ENCODE data around the gene IGSF9.
"Not testable (repeated sequence)": the region's sequence is repeated elsewhere in the genome, so short reads cannot be mapped to it uniquely, and the experiment has no call there.

Gene IGSF9

DNA sequence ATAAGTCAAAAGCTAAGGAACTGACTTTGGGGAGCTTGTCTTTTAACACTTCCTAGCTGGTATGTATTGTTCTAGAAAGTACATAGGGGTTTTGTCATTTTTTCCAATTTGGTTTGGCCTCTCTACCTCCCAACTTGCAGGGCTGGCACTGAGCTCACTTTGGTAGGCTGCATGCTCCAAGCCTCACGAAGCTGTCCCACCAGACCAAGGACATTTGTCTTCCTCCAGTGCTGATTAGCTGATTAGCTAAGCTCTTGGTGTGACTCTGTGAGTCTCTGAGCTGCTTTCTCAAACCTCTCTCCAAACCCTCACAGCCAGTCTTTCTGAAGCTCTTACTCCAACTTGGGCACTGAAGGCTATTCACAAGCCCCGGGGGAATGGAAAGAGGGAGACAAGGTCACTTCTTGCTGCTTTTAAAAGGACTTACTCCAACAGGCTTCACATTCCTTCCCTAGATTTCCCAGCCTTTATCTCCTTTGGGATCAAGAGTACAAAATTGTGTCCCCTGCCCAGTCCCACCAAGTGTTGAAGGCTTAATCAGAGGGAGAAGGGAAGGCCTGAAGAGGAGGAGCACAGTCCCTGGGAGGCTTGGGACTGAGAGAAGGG lies 44.6 kb downstream of the IGSF9 start:
- DNase-seq (ENCODE audit: extremely low read depth in 1 of 2, low read depth in 1 of 2): no peak

- no peak for DNase-seq (ENCODE audit: extremely low read depth in 1 of 2, low read depth in 1 of 2)
Measured at GRCh38 chr1:159900086-159900680, 45.2 kb downstream of the IGSF9 start, which contains the start of gene CFAP45. CFAP45 (minus strand) TSS chr1:159900165; CDS start chr1:159900098, 67 bp downstream.

- DNase-seq (ENCODE audit: extremely low read depth in 1 of 2, low read depth in 1 of 2): not testable (repeated sequence)
Measured at GRCh38 chr1:159899634-159900033, 45.8 kb downstream of the IGSF9 start.

- no peak for DNase-seq (ENCODE audit: extremely low read depth in 1 of 2, low read depth in 1 of 2)
Measured at GRCh38 chr1:159898527-159898926, 46.9 kb downstream of the IGSF9 start.

DNA sequence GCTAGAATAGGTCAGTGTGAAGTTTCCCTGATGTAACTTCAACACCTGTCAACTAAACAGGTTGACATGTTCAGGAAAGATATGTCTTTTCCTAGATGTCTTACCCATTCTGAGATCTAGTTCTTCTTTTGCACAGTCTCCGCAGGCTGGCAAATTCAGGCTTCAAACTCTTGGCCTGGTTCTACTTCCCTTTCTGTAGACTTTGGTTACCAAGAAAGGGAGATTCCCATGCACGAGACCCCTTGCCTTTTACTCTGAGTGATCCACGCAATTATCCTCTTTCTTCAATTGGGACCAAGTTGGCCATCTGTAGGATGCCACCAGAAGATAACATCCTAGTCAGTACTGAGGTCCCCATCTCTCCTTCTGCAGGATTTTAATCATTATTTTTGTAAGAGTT lies 47.5 kb downstream of the IGSF9 start:
- DNase-seq (ENCODE audit: extremely low read depth in 1 of 2, low read depth in 1 of 2): no peak

DNA sequence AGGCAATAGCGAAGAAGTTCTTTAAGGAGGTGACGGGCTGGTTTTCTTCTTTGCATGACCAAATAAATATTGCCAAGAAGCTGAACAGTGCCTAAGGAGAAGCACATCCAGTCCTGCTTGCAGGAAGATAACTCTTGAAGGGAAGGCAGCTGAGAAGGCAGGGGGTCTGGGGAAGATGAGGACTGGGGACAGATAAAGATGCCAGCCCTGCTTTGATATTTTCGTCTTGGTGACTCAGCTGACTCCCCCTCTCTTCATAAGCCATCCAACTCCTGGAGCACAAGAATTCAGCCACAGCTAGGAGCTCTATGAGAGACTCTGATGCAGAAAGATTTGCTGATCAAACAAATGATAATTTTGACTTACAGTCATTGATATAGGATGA lies 48.9 kb downstream of the IGSF9 start:
- DNase-seq (ENCODE audit: extremely low read depth in 1 of 2, low read depth in 1 of 2): no peak

DNA sequence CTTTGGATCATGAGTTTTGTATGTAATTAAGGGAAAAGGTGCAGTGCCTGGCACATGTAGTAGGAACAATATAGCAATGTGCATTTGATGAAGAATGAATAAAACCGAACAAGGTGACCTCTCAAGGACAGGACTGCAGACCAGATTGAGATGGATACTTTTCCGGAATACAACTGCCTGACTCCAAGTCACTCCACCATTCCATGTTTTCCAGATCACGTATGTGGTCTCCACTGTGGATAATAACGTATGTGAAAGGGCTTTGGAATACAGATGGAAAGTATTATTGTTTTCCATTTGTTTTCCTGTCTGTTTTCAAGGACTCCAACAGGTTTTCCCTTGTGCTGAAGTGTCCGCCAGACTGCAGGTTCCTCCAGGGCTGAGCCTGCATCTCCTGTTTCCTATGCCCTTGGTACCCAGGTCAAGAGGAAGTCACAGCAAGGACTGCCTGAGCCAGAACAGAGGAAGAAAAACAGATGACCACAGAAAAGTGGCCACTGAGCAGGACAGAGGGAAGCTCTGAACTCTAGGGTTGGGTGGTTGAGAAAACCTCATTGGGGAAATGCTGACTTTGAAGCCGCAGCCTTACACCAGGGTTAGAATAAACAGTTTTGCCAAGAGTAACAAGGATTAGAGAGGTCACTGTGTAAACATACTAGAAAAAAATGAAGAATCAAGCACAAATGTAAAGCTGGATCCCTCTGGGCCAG lies 49.4 kb downstream of the IGSF9 start:
- no peak for DNase-seq (ENCODE audit: extremely low read depth in 1 of 2, low read depth in 1 of 2)

DNA sequence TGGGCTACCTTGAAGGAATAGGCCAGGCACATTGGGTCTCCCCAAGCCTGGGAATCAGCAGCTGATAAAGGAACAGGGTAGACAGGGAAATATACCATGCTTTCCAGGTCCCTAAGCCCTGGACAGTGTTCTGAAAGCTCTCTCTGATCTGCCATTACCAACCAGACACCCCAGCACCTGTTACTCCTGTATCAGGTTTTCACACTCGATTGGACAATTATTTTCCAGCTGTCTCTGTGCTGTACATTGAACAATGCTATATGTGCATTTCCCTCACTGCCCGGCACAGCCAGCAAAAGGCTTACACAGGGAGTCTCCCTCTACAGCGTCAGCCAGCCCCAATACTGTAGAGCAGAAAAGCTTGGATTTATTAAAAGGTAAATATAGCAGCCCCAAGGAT lies 50.1 kb downstream of the IGSF9 start:
- DNase-seq (ENCODE audit: extremely low read depth in 1 of 2, low read depth in 1 of 2): no peak

GRCh38 chr1:159892944-159893343 lies 52.5 kb downstream of the IGSF9 start:
- DNase-seq (ENCODE audit: extremely low read depth in 1 of 2, low read depth in 1 of 2): no peak

- peak; percentile 53 to 67 for DNase-seq (ENCODE audit: extremely low read depth in 1 of 2, low read depth in 1 of 2)
Measured at GRCh38 chr1:159891275-159892157, 53.9 kb downstream of the IGSF9 start.

- no peak for DNase-seq (ENCODE audit: extremely low read depth in 1 of 2, low read depth in 1 of 2)
Measured at GRCh38 chr1:159890390-159890789, 55.0 kb downstream of the IGSF9 start.

DNA sequence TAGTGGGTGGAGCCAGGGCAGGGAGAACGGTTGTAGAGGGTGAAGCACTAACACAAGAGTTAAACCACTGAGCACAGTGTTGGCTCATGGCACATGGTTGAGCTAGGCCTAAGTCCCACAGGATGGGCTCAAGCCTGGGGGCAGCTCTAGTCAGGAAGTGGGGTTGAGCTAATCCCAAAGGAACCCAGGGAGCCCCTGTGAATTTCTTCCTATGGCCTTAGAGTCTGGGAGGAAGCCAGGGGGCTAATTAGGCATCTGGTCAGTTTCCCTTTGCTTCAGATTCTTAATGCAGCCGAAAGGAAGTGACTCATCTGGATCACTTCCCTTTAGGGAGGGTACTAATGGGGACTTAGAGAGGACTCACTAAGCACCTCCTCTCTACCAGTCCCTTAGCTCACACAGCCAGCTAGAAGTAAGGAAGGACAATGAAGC lies 55.6 kb downstream of the IGSF9 start:
- DNase-seq (ENCODE audit: extremely low read depth in 1 of 2, low read depth in 1 of 2): no peak

DNA sequence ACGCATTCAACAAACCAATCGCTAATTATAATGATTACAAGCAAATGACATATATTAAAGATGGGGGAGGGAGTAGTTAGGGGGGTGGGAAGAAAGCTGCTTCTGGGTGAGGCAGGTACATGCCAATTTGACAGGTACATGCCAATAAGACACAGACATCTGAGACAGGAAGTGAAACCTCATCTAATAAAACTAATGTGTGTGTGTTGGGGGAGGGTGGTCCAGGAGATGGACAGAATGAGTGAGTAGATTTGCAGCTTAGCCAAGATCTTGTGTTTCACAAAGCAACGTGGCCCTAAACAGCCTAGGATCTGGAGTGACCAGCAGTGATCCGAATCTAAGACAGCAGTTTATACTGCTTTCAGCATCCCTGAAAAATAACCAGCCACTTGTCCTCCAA lies 56.2 kb downstream of the IGSF9 start:
- no peak for DNase-seq (ENCODE audit: extremely low read depth in 1 of 2, low read depth in 1 of 2)

DNA sequence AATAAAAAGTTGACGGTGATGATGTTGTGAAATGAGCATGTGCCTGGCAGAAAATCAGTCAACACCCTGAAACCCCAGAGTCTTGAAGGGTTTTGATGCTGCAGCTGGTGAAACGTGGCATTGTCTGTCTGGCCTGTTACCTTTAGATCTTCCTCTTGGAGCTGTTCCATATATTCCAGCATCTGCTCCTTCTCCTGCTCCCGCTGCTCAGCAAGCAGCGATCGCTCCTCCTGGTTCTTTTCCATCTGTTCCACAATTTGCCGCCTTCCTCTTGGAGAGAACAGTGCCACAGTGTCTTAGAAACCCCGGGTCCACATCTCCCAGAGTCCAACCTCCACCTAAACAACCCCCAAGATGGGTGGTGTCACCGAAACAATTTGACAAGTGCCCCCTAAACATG lies 61.1 kb downstream of the IGSF9 start:
- DNase-seq (ENCODE audit: extremely low read depth in 1 of 2, low read depth in 1 of 2): no peak

DNA sequence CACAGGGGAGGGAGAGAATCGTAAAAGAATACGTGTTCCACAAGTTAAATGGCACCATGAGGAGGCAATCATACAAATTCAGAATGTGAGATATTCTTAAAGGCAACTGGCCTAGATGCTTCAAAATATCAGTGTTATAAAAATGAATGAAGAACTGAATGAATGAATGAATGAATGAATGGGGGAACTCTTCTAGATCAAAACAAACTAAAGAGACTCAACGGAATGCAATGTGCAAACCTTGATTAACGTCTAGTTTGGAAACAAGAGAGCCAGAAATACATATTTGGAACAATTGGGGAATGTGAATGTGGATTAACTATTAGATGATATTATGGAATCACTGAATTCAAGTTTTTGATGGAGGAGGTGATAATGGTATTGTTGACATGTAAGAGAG lies 62.3 kb downstream of the IGSF9 start:
- DNase-seq (ENCODE audit: extremely low read depth in 1 of 2, low read depth in 1 of 2): no peak

- DNase-seq (ENCODE audit: extremely low read depth in 1 of 2, low read depth in 1 of 2): no peak
Measured at GRCh38 chr1:159882527-159882862, 62.9 kb downstream of the IGSF9 start.

GRCh38 chr1:159881622-159882526 lies 63.5 kb downstream of the IGSF9 start:
- DNase-seq (ENCODE audit: extremely low read depth in 1 of 2, low read depth in 1 of 2): no peak

DNA sequence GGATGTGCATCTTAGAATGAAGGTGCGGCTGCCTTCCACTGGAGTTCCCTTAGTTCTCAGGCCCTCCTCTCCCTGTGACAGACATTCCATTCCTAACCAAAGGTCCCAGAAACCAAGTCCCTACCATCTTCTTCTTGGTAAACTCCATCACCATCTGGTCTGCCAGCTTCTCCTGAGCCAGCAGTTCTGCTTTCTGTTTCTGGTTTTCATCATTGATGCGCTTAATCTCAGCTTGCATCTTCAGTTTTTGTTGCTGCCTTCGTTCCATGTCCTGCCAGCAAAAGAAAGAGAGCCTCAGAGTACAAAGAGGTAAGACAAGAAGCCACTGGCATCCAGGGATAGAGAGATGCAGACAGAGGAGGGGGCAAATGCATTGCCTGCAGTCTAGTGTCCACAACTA lies 65.0 kb downstream of the IGSF9 start:
- DNase-seq (ENCODE audit: extremely low read depth in 1 of 2, low read depth in 1 of 2): no peak

- DNase-seq (ENCODE audit: extremely low read depth in 1 of 2, low read depth in 1 of 2): no peak
Measured at GRCh38 chr1:159879977-159880376, 65.4 kb downstream of the IGSF9 start.

DNA sequence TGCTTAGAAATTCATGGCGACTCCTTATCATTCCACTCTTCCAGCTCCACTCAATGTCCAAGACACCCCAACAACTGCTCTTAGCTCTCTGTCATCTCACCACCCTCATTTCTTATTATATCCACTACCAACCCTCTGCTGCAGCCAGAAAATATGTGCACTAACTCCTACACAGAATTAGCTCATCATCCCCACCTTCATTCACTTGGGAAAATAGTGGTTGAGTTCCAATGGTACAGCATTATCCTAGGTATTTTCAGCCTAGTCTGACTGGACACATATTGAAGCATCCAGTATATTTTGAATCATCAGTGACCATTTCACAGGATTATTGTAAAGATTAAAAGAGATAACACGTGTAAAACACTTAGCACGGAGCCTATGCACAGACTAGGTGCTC lies 66.3 kb downstream of the IGSF9 start:
- no peak for DNase-seq (ENCODE audit: extremely low read depth in 1 of 2, low read depth in 1 of 2)

Data from stimulated activated CD8-positive, alpha-beta memory T cell treated with anti-CD3 and anti-CD28 coated beads, Interleukin-7, amount 100 ng/mL, for 48 hours (primary cell).